CD8-positive, alpha-beta memory T cell (primary cell): ENCODE results near the gene RDH13. TPM values are rescaled to one million over a fixed set of nuclear protein-coding genes. Genes with fewer than 3 reads are reported as not detected.
A peak's percentile ranks its signal among the peaks of the same experiment; 100 is the strongest.

ENCODE experiments used
- CTCF ChIA-PET: fragments of 350-600 bp; sonication (Branson Sonifier 250); formaldehyde crosslinking; loops from one replicate; lab custom pipeline; 2021; ENCODE audit warnings: antibody characterized with exemption; lab: Charles Lee
- POLR2A ChIA-PET: fragments of 350-600 bp; sonication (Branson Sonifier 250); formaldehyde crosslinking; loops from one replicate; lab custom pipeline; 2021; ENCODE audit warnings: antibody characterized with exemption; lab: Charles Lee
- DNase-seq, 5 donors: peaks; one replicate each; pipeline versions ENCODE4 v3.0.0 to v3.0.0-alpha.2; 2020 to 2022; ENCODE audit warnings: mixed read lengths in 1 of 5
- H3K27ac ChIP-seq: one replicate; pipeline ENCODE4 v1.7.0; 2013; ENCODE audit warnings: low read depth, mild to moderate bottlenecking, low read length, moderate library complexity
- H3K27me3 ChIP-seq: 2 replicates; pipeline ENCODE4 v1.7.0; 2013; ENCODE audit warnings: low read length, mild to moderate bottlenecking; ENCODE audit not compliant: insufficient read depth, poor library complexity, severe bottlenecking
- H3K36me3 ChIP-seq: 2 replicates; pipeline ENCODE4 v1.7.0; 2013; ENCODE audit warnings: mild to moderate bottlenecking, low read length, moderate library complexity; ENCODE audit not compliant: insufficient read depth
- H3K4me1 ChIP-seq: 2 replicates; pipeline ENCODE4 v1.7.0; 2013; ENCODE audit warnings: mild to moderate bottlenecking, low read length, moderate library complexity; ENCODE audit not compliant: insufficient read depth
- H3K4me3 ChIP-seq: 2 replicates; pipeline ENCODE4 v1.7.0; 2013; ENCODE audit warnings: mild to moderate bottlenecking, low read length
- H3K9me3 ChIP-seq: 2 replicates; pipeline ENCODE4 v1.7.0; 2013; ENCODE audit warnings: mild to moderate bottlenecking, low read length
- H3K27ac Mint-ChIP-seq, 8 donors: one replicate each; pipeline ENCODE4 v1.8.0; 2020 to 2021; ENCODE audit warnings: mixed read lengths in 8 of 8, mild to moderate bottlenecking in 6 of 8, inconsistent platforms in 3 of 8, moderate library complexity in 3 of 8
- H3K27me3 Mint-ChIP-seq, 2 donors: one replicate each; pipeline ENCODE4 v1.8.0; 2020 to 2021; ENCODE audit warnings: mixed read lengths in 2 of 2, mild to moderate bottlenecking in 1 of 2, moderate library complexity in 1 of 2
- H3K36me3 Mint-ChIP-seq, 3 donors: one replicate each; pipeline ENCODE4 v1.8.0; 2020 to 2021; ENCODE audit warnings: mixed read lengths in 3 of 3, inconsistent platforms in 1 of 3, mild to moderate bottlenecking in 1 of 3
- H3K4me1 Mint-ChIP-seq, 3 donors: one replicate each; pipeline ENCODE4 v1.8.0; 2020 to 2021; ENCODE audit warnings: mixed read lengths in 3 of 3, inconsistent platforms in 1 of 3, mild to moderate bottlenecking in 1 of 3
- H3K4me3 Mint-ChIP-seq, 7 donors: one replicate each; pipeline ENCODE4 v1.8.0; 2020 to 2021; ENCODE audit warnings: mixed read lengths in 7 of 7, mild to moderate bottlenecking in 6 of 7, moderate library complexity in 4 of 7, inconsistent platforms in 2 of 7
- H3K9me3 Mint-ChIP-seq, 5 donors: one replicate each; pipeline ENCODE4 v1.8.0; 2020 to 2022; ENCODE audit warnings: mixed read lengths in 5 of 5, mild to moderate bottlenecking in 3 of 5, moderate library complexity in 2 of 5, inconsistent platforms in 1 of 5
- polyA plus RNA-seq: library from polyadenylated mRNA; unstranded; fragments of 300-500 nt; fragmentation: Illumina TruSeq; gene quantifications from one replicate; pipeline ENCODE4 v1.2.3, GENCODE V29; 2021
- total RNA-seq, 2 experiments: library from RNA; stranded (reverse); gene quantifications; one replicate each; pipeline ENCODE4 v1.2.3, GENCODE V29; 2021

Gene RDH13
- total and polyA plus RNA-seq, 3 experiments from 2014 or later: 15.8 to 22.2 (median 21.4) TPM

DNA sequence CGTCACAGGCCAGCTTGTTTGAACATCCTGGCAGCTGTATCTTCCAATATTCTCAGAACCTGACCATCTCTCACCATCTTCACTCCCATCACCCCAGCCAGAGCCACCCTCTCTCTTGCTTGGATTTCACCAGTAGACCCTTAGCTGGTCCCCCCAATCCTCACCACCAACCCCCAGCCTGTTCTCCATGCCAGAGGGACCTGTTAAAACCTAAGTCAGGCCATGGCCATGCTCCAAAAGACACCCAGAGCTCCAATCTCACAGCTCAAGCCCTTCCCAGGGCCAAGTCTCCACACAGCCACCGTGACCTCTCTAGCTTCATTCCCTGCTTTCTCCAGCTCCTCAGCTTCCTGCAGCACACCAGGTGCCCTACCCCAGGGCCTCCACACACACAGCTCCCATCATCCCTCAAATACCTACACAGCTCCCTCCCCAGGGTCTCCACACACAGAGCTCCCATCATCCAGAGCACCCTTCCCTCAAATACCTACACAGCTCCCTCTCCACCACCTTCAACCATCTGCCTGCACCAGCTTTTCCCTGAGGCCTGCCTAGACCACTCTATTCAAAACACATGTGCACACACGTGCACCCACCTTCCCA, 26.5 kb upstream of the RDH13 start:
- peak overlapping the region in 2 of 8 donors; percentile 15 to 48 for H3K27ac Mint-ChIP-seq
- peaks cover 16% of the 10 kb centered on the region for H3K27me3 ChIP-seq
- peaks cover 12 to 32% (median 21%) of the 10 kb centered on the region in 3 donors for H3K4me1 Mint-ChIP-seq
- H3K36me3 Mint-ChIP-seq: peaks cover 4 to 16% (median 6%) of the 10 kb centered on the region in 3 donors
- no peaks in the 10 kb centered on the region for H3K36me3 ChIP-seq
- no peak for DNase-seq
- no peaks in the 10 kb centered on the region for H3K9me3 ChIP-seq
- peaks cover 20% of the 10 kb centered on the region for H3K4me1 ChIP-seq
- no peak overlapping the region for H3K27ac ChIP-seq
- H3K4me3 ChIP-seq: no peak overlapping the region
- ChIA-PET POLR2A (no interaction called here), CTCF (interaction anchor here (0.8 to 2.0 kb wide), 7 partner anchors 9 to 414 kb away, joined by 3 to 10 read pairs (median 5); no protein-coding TSS in a partner anchor)
- H3K9me3 Mint-ChIP-seq: peaks cover 0 to 3% (median 0%) of the 10 kb centered on the region in 5 donors
- peaks cover 29 to 43% of the 10 kb centered on the region in 2 donors for H3K27me3 Mint-ChIP-seq
- peak overlapping the region in 1 of 7 donors; percentile 74 for H3K4me3 Mint-ChIP-seq

DNA sequence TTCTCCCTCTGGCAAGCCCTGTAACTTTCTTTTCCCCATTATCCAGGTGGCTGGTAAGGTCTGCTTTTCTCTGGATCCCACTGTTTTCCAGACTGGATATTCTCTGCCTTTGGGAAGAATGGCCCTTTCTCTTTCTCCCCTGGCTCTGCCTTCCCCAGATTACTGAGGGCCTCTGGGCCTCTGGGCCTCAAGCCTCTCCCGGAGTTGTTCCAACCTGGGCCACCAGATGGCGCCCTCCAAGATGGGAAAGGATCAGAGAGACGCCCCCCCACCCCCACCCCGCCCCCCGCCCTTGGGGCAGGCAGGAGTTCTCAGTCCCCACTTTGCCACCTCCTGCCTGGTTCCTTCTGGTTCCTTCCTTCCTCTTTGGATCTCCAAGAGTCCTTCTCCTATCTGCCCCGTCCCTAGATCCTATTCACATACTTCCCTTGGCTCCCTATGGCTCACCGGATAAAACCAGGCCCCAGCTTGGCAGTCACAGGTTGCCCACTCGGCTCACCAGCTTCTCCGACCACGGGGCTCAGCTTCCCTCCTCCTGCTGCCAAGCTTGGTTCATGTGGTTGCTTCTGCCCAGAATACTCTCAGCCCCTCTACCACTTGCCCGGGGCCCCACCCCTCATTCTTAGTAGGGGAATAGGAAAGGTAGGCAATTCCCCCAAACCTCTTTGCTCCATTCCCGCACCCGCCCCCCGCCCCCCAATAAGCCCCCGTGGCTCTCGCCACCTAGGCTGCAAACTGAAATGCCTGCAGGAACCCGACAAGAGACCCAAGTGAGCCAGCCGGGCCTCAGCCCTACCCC, 25.8 kb upstream of the RDH13 start:
- peak overlapping the region; percentile 50 to 76 (median 68) for H3K4me3 Mint-ChIP-seq
- H3K4me3 ChIP-seq: no peak overlapping the region
- H3K27ac ChIP-seq: no peak overlapping the region
- no peaks in the 10 kb centered on the region for H3K9me3 ChIP-seq
- peaks cover 4 to 16% (median 6%) of the 10 kb centered on the region in 3 donors for H3K36me3 Mint-ChIP-seq
- peaks cover 0 to 3% (median 0%) of the 10 kb centered on the region in 5 donors for H3K9me3 Mint-ChIP-seq
- H3K4me1 Mint-ChIP-seq: peaks cover 12 to 32% (median 21%) of the 10 kb centered on the region in 3 donors
- ChIA-PET CTCF (interaction anchor here (0.6 to 2.2 kb wide), 15 partner anchors 10 to 415 kb away, joined by 3 to 10 read pairs (median 3); partner anchors contain the start of gene TMEM238), POLR2A (no interaction called here)
- DNase-seq: peak; percentile 51 to 84 (median 70)
- H3K27me3 ChIP-seq: peaks cover 16% of the 10 kb centered on the region
- peak overlapping the region in 2 of 8 donors; percentile 17 to 50 for H3K27ac Mint-ChIP-seq
- H3K36me3 ChIP-seq: no peaks in the 10 kb centered on the region
- H3K4me1 ChIP-seq: peaks cover 20% of the 10 kb centered on the region
- H3K27me3 Mint-ChIP-seq: peaks cover 35 to 50% of the 10 kb centered on the region in 2 donors

DNA sequence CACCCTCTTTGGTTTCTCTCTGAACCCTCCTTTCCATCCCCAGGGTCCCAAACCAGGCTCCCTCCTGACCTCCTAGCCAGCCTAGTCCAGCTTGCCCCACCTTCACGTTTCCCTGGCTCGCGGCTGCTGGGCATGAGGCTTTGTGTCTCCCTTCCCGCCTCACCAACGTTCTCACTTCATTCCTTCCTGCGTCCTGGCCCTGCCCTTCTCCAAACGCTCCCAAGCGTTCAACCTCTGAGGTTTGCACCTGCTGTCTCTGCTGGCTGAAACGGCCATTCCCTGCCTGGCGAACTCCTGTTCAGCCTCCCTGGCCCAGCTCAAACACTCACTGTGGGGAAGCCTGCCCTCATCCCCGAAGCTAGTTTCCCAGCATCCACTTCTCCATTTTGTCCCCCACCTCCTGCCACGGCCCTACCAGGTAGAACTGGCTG, 25.1 kb upstream of the RDH13 start:
- DNase-seq: no peak
- Histone ChIP-seq H3K36me3 (no peaks in the 10 kb centered on the region), H3K9me3 (no peaks in the 10 kb centered on the region), H3K4me1 (peaks cover 20% of the 10 kb centered on the region), H3K27me3 (peaks cover 21% of the 10 kb centered on the region), H3K4me3 (no peak overlapping the region), H3K27ac (no peak overlapping the region)
- CTCF ChIA-PET: interaction anchor here (0.6 to 2.2 kb wide), 10 partner anchors 11 to 72 kb away, joined by 3 to 10 read pairs (median 3); no protein-coding TSS in a partner anchor
- POLR2A ChIA-PET: no interaction called here
- Mint-ChIP-seq H3K27ac (peak overlapping the region in 3 of 8 donors; percentile 17 to 91 (median 50)), H3K4me3 (peak overlapping the region; percentile 50 to 79 (median 70)), H3K27me3 (peaks cover 39 to 53% of the 10 kb centered on the region in 2 donors), H3K9me3 (peaks cover 0 to 3% (median 0%) of the 10 kb centered on the region in 5 donors), H3K4me1 (peaks cover 13 to 32% (median 21%) of the 10 kb centered on the region in 3 donors), H3K36me3 (peaks cover 4 to 16% (median 6%) of the 10 kb centered on the region in 3 donors)

- POLR2A ChIA-PET: interaction anchor here (0.6 kb wide), 1 partner anchor 401 kb away, joined by 3 read pairs; no protein-coding TSS in a partner anchor
- CTCF ChIA-PET: interaction anchor here (0.8 to 2.2 kb wide), 5 partner anchors 16 to 73 kb away, joined by 3 to 8 read pairs (median 3); no protein-coding TSS in a partner anchor
- Histone ChIP-seq H3K36me3 (no peaks in the 10 kb centered on the region), H3K27ac (no peak overlapping the region), H3K4me1 (peaks cover 21% of the 10 kb centered on the region), H3K27me3 (peaks cover 26% of the 10 kb centered on the region), H3K4me3 (peak overlapping the region; percentile 22), H3K9me3 (no peaks in the 10 kb centered on the region)
- Mint-ChIP-seq H3K27ac (no peak overlapping the region), H3K4me1 (peaks cover 14 to 34% (median 23%) of the 10 kb centered on the region in 3 donors), H3K9me3 (peaks cover 0 to 3% (median 0%) of the 10 kb centered on the region in 5 donors), H3K36me3 (peaks cover 4 to 16% (median 6%) of the 10 kb centered on the region in 3 donors), H3K27me3 (peaks cover 43 to 59% of the 10 kb centered on the region in 2 donors), H3K4me3 (peak overlapping the region in 5 of 7 donors; percentile 41 to 73 (median 52))
- DNase-seq: no peak
Measured at GRCh38 chr19:55087542-55087901, 24.6 kb upstream of the RDH13 start.

GRCh38 chr19:55086730-55087541, 24.0 kb upstream of the RDH13 start:
- Histone ChIP-seq H3K36me3 (no peaks in the 10 kb centered on the region), H3K27me3 (peaks cover 32% of the 10 kb centered on the region), H3K4me3 (peak overlapping the region; percentile 22), H3K27ac (no peak overlapping the region), H3K4me1 (peaks cover 26% of the 10 kb centered on the region), H3K9me3 (no peaks in the 10 kb centered on the region)
- CTCF ChIA-PET: interaction anchor here (2.2 kb wide), 1 partner anchor 29 kb away, joined by 8 read pairs; no protein-coding TSS in a partner anchor
- no peak overlapping the region for H3K27ac Mint-ChIP-seq
- peaks cover 4 to 16% (median 6%) of the 10 kb centered on the region in 3 donors for H3K36me3 Mint-ChIP-seq
- H3K9me3 Mint-ChIP-seq: peaks cover 0 to 3% (median 0%) of the 10 kb centered on the region in 5 donors
- peak overlapping the region in 5 of 7 donors; percentile 41 to 73 (median 52) for H3K4me3 Mint-ChIP-seq
- POLR2A ChIA-PET: interaction anchor here (0.6 kb wide), 1 partner anchor 401 kb away, joined by 3 read pairs; no protein-coding TSS in a partner anchor
- peaks cover 17 to 40% (median 25%) of the 10 kb centered on the region in 3 donors for H3K4me1 Mint-ChIP-seq
- peaks cover 44 to 64% of the 10 kb centered on the region in 2 donors for H3K27me3 Mint-ChIP-seq
- DNase-seq: peak; percentile 25 to 70 (median 40)

GRCh38 chr19:55085923-55086715, 23.2 kb upstream of the RDH13 start:
- CTCF ChIA-PET: interaction anchor here (2.2 kb wide), 1 partner anchor 30 kb away, joined by 8 read pairs; no protein-coding TSS in a partner anchor
- H3K27ac ChIP-seq: no peak overlapping the region
- POLR2A ChIA-PET: interaction anchor here (0.5 kb wide), 1 partner anchor 17 kb away, joined by 3 read pairs; no protein-coding TSS in a partner anchor
- Mint-ChIP-seq H3K27me3 (peaks cover 46 to 69% of the 10 kb centered on the region in 2 donors), H3K27ac (no peak overlapping the region), H3K36me3 (peaks cover 4 to 11% (median 6%) of the 10 kb centered on the region in 3 donors), H3K4me3 (peak overlapping the region in 1 of 7 donors; percentile 19), H3K9me3 (peaks cover 0 to 3% (median 0%) of the 10 kb centered on the region in 5 donors), H3K4me1 (peaks cover 19 to 48% (median 25%) of the 10 kb centered on the region in 3 donors)
- peaks cover 35% of the 10 kb centered on the region for H3K27me3 ChIP-seq
- H3K4me1 ChIP-seq: peaks cover 32% of the 10 kb centered on the region
- H3K4me3 ChIP-seq: no peak overlapping the region
- no peaks in the 10 kb centered on the region for H3K9me3 ChIP-seq
- DNase-seq: no peak
- no peaks in the 10 kb centered on the region for H3K36me3 ChIP-seq
